A673 (cell line): ENCODE results near the gene OGA. TPM values are rescaled to one million over a fixed set of nuclear protein-coding genes. Genes with fewer than 3 reads are reported as not detected.

Experiments
- BruUV-seq: library from RNA; stranded (reverse); fragments of 400-500 nt; replicated peaks from 2 replicates; lab custom pipeline; 2021; lab: Mats Ljungman, UMichigan
- CTCF ChIA-PET: fragments of 300-600 bp; sonication (Branson Sonifier 250); formaldehyde crosslinking; loops from one replicate; lab custom pipeline; 2022; ENCODE audit warnings: antibody characterized with exemption; lab: Charles Lee
- POLR2A ChIA-PET: fragments of 300-600 bp; sonication (Branson Sonifier 250); formaldehyde crosslinking; loops from one replicate; lab custom pipeline; 2022; ENCODE audit warnings: antibody characterized with exemption; ENCODE audit not compliant: low non-redundant PET; lab: Charles Lee
- DNase-seq: peaks from one replicate; pipeline ENCODE4 v3.0.0-alpha.2; 2015; ENCODE audit warnings: low spot score
- H3K27ac ChIP-seq: fragments of 200-600 bp; sonication (generic); 2 replicates; pipeline ENCODE4 v1.5.1; 2016; ENCODE audit warnings: mixed run types, low read depth, mild to moderate bottlenecking, mixed read lengths, antibody characterized with exemption, low read length; ENCODE audit not compliant: poor library complexity, severe bottlenecking
- H3K27me3 ChIP-seq: fragments of 200-600 bp; sonication (generic); replicated peaks from 2 replicates; pipeline ENCODE4 v1.6.1; 2017; ENCODE audit warnings: mixed run types, low read depth, mild to moderate bottlenecking, mixed read lengths, antibody characterized with exemption, low read length; ENCODE audit not compliant: insufficient read depth, poor library complexity
- H3K36me3 ChIP-seq: fragments of 200-600 bp; sonication (generic); 2 replicates; pipeline ENCODE4 v1.6.1; 2016; ENCODE audit warnings: mixed run types, mild to moderate bottlenecking, mixed read lengths, antibody characterized with exemption, low read length; ENCODE audit not compliant: insufficient read depth, poor library complexity, severe bottlenecking
- H3K4me1 ChIP-seq: fragments of 200-600 bp; sonication (generic); 2 replicates; pipeline ENCODE4 v1.6.1; 2017; ENCODE audit warnings: mixed run types, mild to moderate bottlenecking, mixed read lengths, antibody characterized with exemption, low read length; ENCODE audit not compliant: insufficient read depth, poor library complexity, severe bottlenecking
- H3K4me3 ChIP-seq: fragments of 200-600 bp; sonication (generic); 2 replicates; pipeline ENCODE4 v1.5.1; 2016; ENCODE audit warnings: low read depth, mixed run types, mild to moderate bottlenecking, mixed read lengths, low read length; ENCODE audit not compliant: poor library complexity, severe bottlenecking
- H3K9me3 ChIP-seq: fragments of 200-600 bp; sonication (generic); 2 replicates; pipeline ENCODE4 v1.6.1; 2016; ENCODE audit warnings: mixed run types, low read depth, mild to moderate bottlenecking, mixed read lengths, antibody characterized with exemption, low read length; ENCODE audit not compliant: poor library complexity, severe bottlenecking
- EZH2 ChIP-seq: fragments of 200-600 bp; sonication (generic); IDR thresholded peaks from 2 replicates; pipeline ENCODE4 v1.6.1; 2017; ENCODE audit warnings: borderline replicate concordance, low read depth, mild to moderate bottlenecking, mixed read lengths, antibody characterized with exemption, low read length; ENCODE audit not compliant: poor library complexity, severe bottlenecking
- intact Hi-C: fragments of 100-400 bp; cut with micrococcal nuclease; formaldehyde crosslinking; loops from one replicate; pipeline ENCODE4 v1.10.0; 2022; ENCODE audit not compliant: unreplicated experiment
- total RNA-seq: library from RNA; stranded (reverse); gene quantifications from 2 replicates; pipeline ENCODE4 v1.2.3, GENCODE V29; 2021
- TF ChIP-seq, protein P1 (sequence below): fragments of 300-800, 200-600 bp; sonication (generic); conservative IDR thresholded peaks from 2 replicates; pipeline ENCODE4 v1.5.1; 2017; ENCODE audit warnings: low read depth, mild to moderate bottlenecking, antibody characterized with exemption, low read length, moderate library complexity, mixed read lengths

OGA gene
- total RNA-seq, 1 experiment from 2014 or later = 109 TPM

DNA sequence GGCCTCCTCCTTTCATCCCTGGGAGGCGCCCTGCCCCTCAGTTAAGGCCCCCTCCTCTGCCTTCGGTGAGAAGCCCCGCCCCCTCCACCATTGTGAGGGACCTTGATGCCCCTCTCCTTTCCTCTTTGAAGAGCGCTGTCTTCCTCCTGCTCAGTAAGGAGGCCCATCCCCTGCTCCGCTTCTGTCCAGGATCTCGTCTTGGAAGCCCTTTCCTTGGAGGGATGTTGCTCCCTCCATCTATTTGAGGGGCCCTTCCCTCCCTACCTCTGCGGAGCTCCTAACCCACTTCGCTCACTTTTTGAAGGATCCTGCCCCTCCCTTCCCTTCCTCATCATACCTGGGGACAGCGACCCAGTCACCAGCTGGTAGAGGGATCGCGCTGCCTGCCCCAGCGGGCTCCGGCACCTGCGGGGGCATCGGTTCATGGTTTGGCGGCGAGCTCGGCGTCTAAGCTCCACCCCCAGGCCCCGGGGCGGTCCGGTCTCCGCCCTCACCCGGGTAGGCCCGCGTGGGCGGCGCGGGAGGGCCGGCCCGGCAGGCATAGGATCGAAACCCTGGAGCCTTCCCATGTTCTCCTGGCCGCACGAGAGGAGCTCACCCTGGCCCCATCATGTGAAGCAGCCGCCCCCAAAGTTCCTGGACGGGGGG lies 21.3 kb upstream of the OGA start:
- no peaks in the 10 kb centered on the region for H3K36me3 ChIP-seq
- H3K4me1 ChIP-seq = peaks cover 9% of the 10 kb centered on the region
- intact Hi-C loops = loop anchor here (1.0 kb wide), 2 partner anchors 171 to 234 kb away; no protein-coding TSS in a partner anchor
- CTCF ChIA-PET = interaction anchor here (0.6 to 3.7 kb wide), 5 partner anchors 50 to 840 kb away, joined by 3 to 71 read pairs (median 5); partner anchors contain the start of gene LZTS2
- no peak overlapping the region for H3K27ac ChIP-seq
- no peaks in the 10 kb centered on the region for H3K9me3 ChIP-seq
- TF ChIP-seq EZH2 = no peak
- TF ChIP-seq, protein P1, sequence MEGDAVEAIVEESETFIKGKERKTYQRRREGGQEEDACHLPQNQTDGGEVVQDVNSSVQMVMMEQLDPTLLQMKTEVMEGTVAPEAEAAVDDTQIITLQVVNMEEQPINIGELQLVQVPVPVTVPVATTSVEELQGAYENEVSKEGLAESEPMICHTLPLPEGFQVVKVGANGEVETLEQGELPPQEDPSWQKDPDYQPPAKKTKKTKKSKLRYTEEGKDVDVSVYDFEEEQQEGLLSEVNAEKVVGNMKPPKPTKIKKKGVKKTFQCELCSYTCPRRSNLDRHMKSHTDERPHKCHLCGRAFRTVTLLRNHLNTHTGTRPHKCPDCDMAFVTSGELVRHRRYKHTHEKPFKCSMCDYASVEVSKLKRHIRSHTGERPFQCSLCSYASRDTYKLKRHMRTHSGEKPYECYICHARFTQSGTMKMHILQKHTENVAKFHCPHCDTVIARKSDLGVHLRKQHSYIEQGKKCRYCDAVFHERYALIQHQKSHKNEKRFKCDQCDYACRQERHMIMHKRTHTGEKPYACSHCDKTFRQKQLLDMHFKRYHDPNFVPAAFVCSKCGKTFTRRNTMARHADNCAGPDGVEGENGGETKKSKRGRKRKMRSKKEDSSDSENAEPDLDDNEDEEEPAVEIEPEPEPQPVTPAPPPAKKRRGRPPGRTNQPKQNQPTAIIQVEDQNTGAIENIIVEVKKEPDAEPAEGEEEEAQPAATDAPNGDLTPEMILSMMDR = no peak
- POLR2A ChIA-PET = interaction anchor here (0.7 kb wide), 1 partner anchor 272 kb away, joined by 3 read pairs; no protein-coding TSS in a partner anchor
- H3K27me3 ChIP-seq = no peaks in the 10 kb centered on the region
- DNase-seq = peak; percentile 61
- peak overlapping the region; percentile 40 for H3K4me3 ChIP-seq
- BruUV-seq = no TSS peak

DNA sequence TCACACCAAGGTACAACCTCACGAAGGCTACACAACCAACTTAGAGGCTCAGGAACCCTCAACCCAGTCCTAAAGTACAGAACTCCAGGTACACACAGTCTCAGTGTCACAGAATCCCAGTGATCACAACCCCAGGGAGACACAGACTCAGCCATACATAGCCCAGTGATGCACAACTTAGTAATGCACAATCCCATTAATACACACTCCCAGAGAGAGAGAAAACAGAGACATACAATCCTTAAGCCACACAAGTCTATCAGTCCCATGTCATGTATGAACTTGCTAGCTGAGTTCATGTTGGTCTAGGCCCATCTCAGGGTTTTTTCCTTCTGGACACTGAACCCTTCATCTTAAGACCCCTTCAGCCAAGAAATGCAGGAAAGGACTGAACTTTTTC lies 20.8 kb upstream of the OGA start:
- ChIA-PET POLR2A (no interaction called here), CTCF (interaction anchor here (0.7 to 3.7 kb wide), 2 partner anchors 51 to 170 kb away, joined by 6 to 71 read pairs; no protein-coding TSS in a partner anchor)
- TF ChIP-seq, protein P1 = no peak
- no peak for TF ChIP-seq EZH2
- Histone ChIP-seq H3K36me3 (no peaks in the 10 kb centered on the region), H3K9me3 (no peaks in the 10 kb centered on the region), H3K27ac (no peak overlapping the region), H3K27me3 (no peaks in the 10 kb centered on the region), H3K4me1 (peaks cover 9% of the 10 kb centered on the region), H3K4me3 (no peak overlapping the region)
- intact Hi-C loops = no loop called here
- no TSS peak for BruUV-seq
- DNase-seq = no peak

DNA sequence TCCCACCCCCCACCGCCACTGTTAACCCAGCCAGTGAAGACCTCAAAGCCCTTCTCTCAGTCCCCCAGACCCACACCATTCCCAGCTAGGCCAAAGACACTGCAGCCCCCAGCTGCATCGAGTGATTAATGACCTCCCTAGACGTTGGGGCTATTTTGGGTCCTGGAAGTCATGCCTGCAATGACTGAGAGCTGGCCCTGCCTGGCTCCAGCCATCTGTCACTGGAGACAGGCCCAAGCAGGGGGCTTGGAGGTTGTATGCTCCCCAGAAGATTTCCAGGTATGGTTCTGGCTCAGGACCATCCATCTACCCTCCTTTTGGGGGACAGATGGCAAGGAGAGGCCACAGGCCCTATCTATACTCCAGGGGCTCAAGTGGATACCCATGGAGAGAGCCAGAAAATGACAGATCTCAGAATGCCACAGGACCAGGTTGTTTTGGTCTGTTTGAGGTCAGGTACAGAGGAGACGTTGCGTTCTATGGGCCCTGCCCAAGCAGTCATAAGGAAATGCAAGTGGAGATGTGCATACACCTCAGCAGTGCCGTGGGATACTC lies 20.2 kb upstream of the OGA start:
- Histone ChIP-seq H3K36me3 (no peaks in the 10 kb centered on the region), H3K9me3 (no peaks in the 10 kb centered on the region), H3K4me3 (no peak overlapping the region), H3K27me3 (no peaks in the 10 kb centered on the region), H3K27ac (no peak overlapping the region), H3K4me1 (peaks cover 9% of the 10 kb centered on the region)
- TF ChIP-seq, protein P1 = no peak
- no peak for TF ChIP-seq EZH2
- no TSS peak for BruUV-seq
- intact Hi-C loops = no loop called here
- DNase-seq = no peak
- POLR2A ChIA-PET = no interaction called here
- CTCF ChIA-PET = interaction anchor here (3.7 kb wide), 1 partner anchor 171 kb away, joined by 71 read pairs; no protein-coding TSS in a partner anchor
